Progenitor cell of endocrine pancreas (in vitro differentiated cells): ENCODE results near the gene FBXL5. TPM values are rescaled to one million over a fixed set of nuclear protein-coding genes. Genes with fewer than 3 reads are reported as not detected.

Experiments used
- DNase-seq: peaks from one replicate; pipeline ENCODE4 v3.0.0; 2021; ENCODE audit warnings: low spot score; ENCODE audit not compliant: unreplicated experiment
- H3K27ac Mint-ChIP-seq: 2 replicates; pipeline ENCODE4 v1.8.0; 2021; ENCODE audit warnings: mild to moderate bottlenecking, moderate library complexity, mixed read lengths
- H3K27me3 Mint-ChIP-seq: 2 replicates; pipeline ENCODE4 v1.8.0; 2021; ENCODE audit warnings: mixed read lengths
- H3K36me3 Mint-ChIP-seq: 2 replicates; pipeline ENCODE4 v1.8.0; 2022; ENCODE audit warnings: mixed read lengths; ENCODE audit not compliant: insufficient read depth
- H3K4me1 Mint-ChIP-seq: 2 replicates; pipeline ENCODE4 v1.8.0; 2021; ENCODE audit warnings: low read depth, mixed read lengths
- H3K4me3 Mint-ChIP-seq: 2 replicates; pipeline ENCODE4 v1.8.0; 2021; ENCODE audit warnings: low read depth, mild to moderate bottlenecking, moderate library complexity, mixed read lengths
- H3K9me3 Mint-ChIP-seq: 2 replicates; pipeline ENCODE4 v1.8.0; 2021; ENCODE audit warnings: low read depth, mixed read lengths
- CTCF ChIP-seq: fragments of 200-600 bp; sonication (generic); IDR thresholded peaks from one replicate; pipeline ENCODE4 v1.5.0; 2021; ENCODE audit warnings: antibody characterized with exemption, mild to moderate bottlenecking; ENCODE audit not compliant: unreplicated experiment
- total RNA-seq: library from RNA; stranded (reverse); gene quantifications from 2 replicates; pipeline ENCODE4 v1.2.1, GENCODE V29; 2021

Gene FBXL5
- total RNA-seq, 1 donor from 2014 or later: 66.9 TPM

GRCh38 chr4:15563871-15564270 is 91.3 kb downstream of the FBXL5 start:
- peaks cover 16% of the 10 kb centered on the region for H3K36me3 Mint-ChIP-seq
- DNase-seq: no peak

GRCh38 chr4:15562623-15563022 is 92.5 kb downstream of the FBXL5 start:
- H3K4me1 Mint-ChIP-seq: peaks cover 2% of the 10 kb centered on the region
- H3K27ac Mint-ChIP-seq: no peak overlapping the region
- H3K36me3 Mint-ChIP-seq: peaks cover 18% of the 10 kb centered on the region
- DNase-seq: no peak
- no peak for TF ChIP-seq CTCF
- no peaks in the 10 kb centered on the region for H3K9me3 Mint-ChIP-seq
- no peaks in the 10 kb centered on the region for H3K27me3 Mint-ChIP-seq
- H3K4me3 Mint-ChIP-seq: no peak overlapping the region

More at GRCh38 chr4:15563871-15564270, 91.3 kb downstream of the FBXL5 start:
- H3K27me3 Mint-ChIP-seq: no peaks in the 10 kb centered on the region
- no peaks in the 10 kb centered on the region for H3K4me1 Mint-ChIP-seq
- no peak overlapping the region for H3K27ac Mint-ChIP-seq
- no peaks in the 10 kb centered on the region for H3K9me3 Mint-ChIP-seq
- H3K4me3 Mint-ChIP-seq: no peak overlapping the region
- TF ChIP-seq CTCF: no peak

- no peak for DNase-seq
- TF ChIP-seq CTCF: no peak
- H3K27ac Mint-ChIP-seq: no peak overlapping the region
- H3K9me3 Mint-ChIP-seq: no peaks in the 10 kb centered on the region
- peaks cover 17% of the 10 kb centered on the region for H3K36me3 Mint-ChIP-seq
- no peaks in the 10 kb centered on the region for H3K27me3 Mint-ChIP-seq
- peaks cover 3% of the 10 kb centered on the region for H3K4me1 Mint-ChIP-seq
- no peak overlapping the region for H3K4me3 Mint-ChIP-seq
Measured at GRCh38 chr4:15562114-15562513, 93.0 kb downstream of the FBXL5 start.

GRCh38 chr4:15558561-15558960 is 96.6 kb downstream of the FBXL5 start:
- no peaks in the 10 kb centered on the region for H3K27me3 Mint-ChIP-seq
- no peaks in the 10 kb centered on the region for H3K9me3 Mint-ChIP-seq
- peaks cover 5% of the 10 kb centered on the region for H3K4me1 Mint-ChIP-seq
- no peak for DNase-seq
- TF ChIP-seq CTCF: no peak
- no peak overlapping the region for H3K4me3 Mint-ChIP-seq
- no peak overlapping the region for H3K27ac Mint-ChIP-seq
- H3K36me3 Mint-ChIP-seq: peaks cover 23% of the 10 kb centered on the region

GRCh38 chr4:15557786-15558550 is 97.2 kb downstream of the FBXL5 start:
- no peak overlapping the region for H3K27ac Mint-ChIP-seq
- no peak overlapping the region for H3K4me3 Mint-ChIP-seq
- no peak for TF ChIP-seq CTCF
- peaks cover 24% of the 10 kb centered on the region for H3K36me3 Mint-ChIP-seq
- H3K27me3 Mint-ChIP-seq: no peaks in the 10 kb centered on the region
- H3K4me1 Mint-ChIP-seq: peaks cover 7% of the 10 kb centered on the region
- no peaks in the 10 kb centered on the region for H3K9me3 Mint-ChIP-seq
- no peak for DNase-seq
